Thoracic aorta (tissue), 2 donors: ENCODE measurements around the gene GSTA1. TPM values are rescaled to one million over a fixed set of nuclear protein-coding genes. Genes with fewer than 3 reads are reported as not detected.
"Not testable (repeated sequence)": the region's sequence is repeated elsewhere in the genome, so short reads cannot be mapped to it uniquely, and the experiment has no call there.

Experiments
- ATAC-seq: fragments of 150-250 bp; one replicate; pipeline ENCODE4 v1.8.0; 2017; ENCODE audit warnings: low read depth; ENCODE audit not compliant: insufficient number of reproducible peaks, low FRiP score
- DNase-seq: peaks from one replicate; pipeline ENCODE4 v3.0.0-alpha.2; 2020; ENCODE audit warnings: low spot score
- H3K27ac ChIP-seq, 2 donors: fragments of 200-600 bp; sonication (generic); 1 replicate in 1 of 2; 2 replicates in 1 of 2; pipeline ENCODE4 v1.5.1; 2016; ENCODE audit warnings: mild to moderate bottlenecking in 2 of 2, moderate library complexity in 2 of 2
- H3K27me3 ChIP-seq: fragments of 200-600 bp; sonication (generic); replicated peaks from 2 replicates; pipeline ENCODE4 v1.6.0; 2016; ENCODE audit warnings: mild to moderate bottlenecking; ENCODE audit not compliant: insufficient read depth
- H3K36me3 ChIP-seq: fragments of 200-600 bp; sonication (generic); one replicate; pipeline ENCODE4 v1.5.1; 2016
- H3K4me1 ChIP-seq, 2 donors: fragments of 200-600 bp; sonication (generic); 1 replicate in 1 of 2; 2 replicates in 1 of 2; pipeline versions ENCODE4 v1.5.1 to v1.6.0; 2016; ENCODE audit warnings: low read depth in 2 of 2, mild to moderate bottlenecking in 1 of 2; ENCODE audit not compliant: control insufficient read depth in 1 of 2
- H3K4me3 ChIP-seq: fragments of 200-600 bp; sonication (generic); 2 replicates; pipeline ENCODE4 v1.5.1; 2016; ENCODE audit warnings: mild to moderate bottlenecking
- H3K9me3 ChIP-seq: fragments of 200-600 bp; sonication (generic); 2 replicates; pipeline ENCODE4 v1.5.1; 2016
- CTCF ChIP-seq: fragments of 200-600 bp; sonication (generic); IDR thresholded peaks from one replicate; pipeline ENCODE4 v1.5.1; 2019; ENCODE audit warnings: antibody characterized with exemption
- total RNA-seq, 2 donors: library from RNA; depleted of rRNA; stranded (reverse); fragments of >200 nt; gene quantifications; one replicate each; pipeline versions ENCODE4 v1.1.0 to v1.2.3, GENCODE V29; 2016

Gene GSTA1
- total RNA-seq, 2 donors from 2014 or later: not detected

GRCh38 chr6:52767658-52768057 is 36.0 kb downstream of the GSTA1 start:
- not testable (repeated sequence) for H3K4me3 ChIP-seq

GRCh38 chr6:52763322-52763916 is 40.2 kb downstream of the GSTA1 start, which contains the start of gene GSTA2:
Gene GSTA2 (minus strand): TSS chr6:52763475. CDS start chr6:52757947, 5,528 bp downstream.
- H3K4me3 ChIP-seq, H3K27me3 ChIP-seq, H3K9me3 ChIP-seq, H3K27ac ChIP-seq, DNase-seq, H3K36me3 ChIP-seq, H3K4me1 ChIP-seq, ATAC-seq: not testable (repeated sequence)

More at GRCh38 chr6:52767658-52768057, 36.0 kb downstream of the GSTA1 start:
- H3K27ac ChIP-seq, H3K36me3 ChIP-seq, H3K9me3 ChIP-seq, DNase-seq, ATAC-seq, H3K4me1 ChIP-seq, H3K27me3 ChIP-seq: not testable (repeated sequence)

GRCh38 chr6:52761673-52762491 is 41.7 kb downstream of the GSTA1 start:
- not testable (repeated sequence) for H3K27ac ChIP-seq, H3K4me3 ChIP-seq, H3K4me1 ChIP-seq, ATAC-seq, H3K36me3 ChIP-seq, H3K27me3 ChIP-seq, H3K9me3 ChIP-seq, DNase-seq

- DNase-seq (no peak), ATAC-seq (no peak)
Measured at GRCh38 chr6:52760105-52760765, 43.4 kb downstream of the GSTA1 start.

GRCh38 chr6:52759085-52759484 is 44.5 kb downstream of the GSTA1 start:
- Histone ChIP-seq H3K9me3 (no peaks in the 10 kb centered on the region), H3K36me3 (no peaks in the 10 kb centered on the region), H3K4me3 (no peak overlapping the region), H3K27ac (no peak overlapping the region), H3K4me1 (no peaks in the 10 kb centered on the region), H3K27me3 (no peaks in the 10 kb centered on the region)
- TF ChIP-seq CTCF: no peak
- ATAC-seq: no peak
- DNase-seq: no peak

More at GRCh38 chr6:52760105-52760765, 43.4 kb downstream of the GSTA1 start:
- no peaks in the 10 kb centered on the region for H3K36me3 ChIP-seq
- H3K27me3 ChIP-seq: no peaks in the 10 kb centered on the region
- no peak overlapping the region for H3K4me3 ChIP-seq
- H3K27ac ChIP-seq: no peak overlapping the region
- no peaks in the 10 kb centered on the region for H3K4me1 ChIP-seq
- TF ChIP-seq CTCF: no peak
- no peaks in the 10 kb centered on the region for H3K9me3 ChIP-seq

- ATAC-seq: not testable (repeated sequence)
Measured at GRCh38 chr6:52757651-52758338, 45.8 kb downstream of the GSTA1 start.

More at GRCh38 chr6:52757651-52758338, 45.8 kb downstream of the GSTA1 start:
- H3K9me3 ChIP-seq, H3K27ac ChIP-seq, H3K36me3 ChIP-seq, H3K4me1 ChIP-seq, DNase-seq, H3K4me3 ChIP-seq, H3K27me3 ChIP-seq: not testable (repeated sequence)
